HL-60/S4 treated with retinoic acid at 250 ng/mL for 4 days and 3 days (cell line): Measurements from ENCODE around the gene ZNF679.
"Not testable (repeated sequence)": the region's sequence is repeated elsewhere in the genome, so short reads cannot be mapped to it uniquely, and the experiment has no call there.

ENCODE experiments used
- in situ Hi-C: fragments of 300-500 bp; cut with MboI; formaldehyde crosslinking; loops from 2 replicates; pipeline ENCODE4 v1.7.0; 2022; ENCODE audit warnings: low sequenced_read_pairs

The ZNF679 gene

GRCh38 chr7:64308016-64308270 is 79.7 kb downstream of the ZNF679 start:
- in situ Hi-C loops = no loop called here

DNA sequence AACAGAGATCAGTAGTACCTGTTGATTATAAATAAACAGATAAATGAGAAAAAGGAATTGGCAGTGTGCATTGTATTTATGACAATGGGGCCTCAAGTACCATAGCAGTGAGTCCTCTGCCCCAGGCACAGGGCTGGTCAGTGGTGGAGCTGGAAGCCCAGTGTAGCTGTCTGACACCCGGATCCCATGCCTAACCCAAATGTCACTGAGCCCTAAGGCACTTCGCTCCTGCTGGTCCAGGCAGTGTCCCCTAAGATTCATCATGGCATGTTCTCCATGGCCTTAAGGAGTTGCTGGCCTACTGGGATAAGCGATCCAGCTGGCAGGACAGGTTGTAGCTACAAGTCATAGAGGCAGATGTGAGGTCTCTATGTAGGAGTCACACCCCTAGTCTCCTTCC is 82.2 kb downstream of the ZNF679 start:
- in situ Hi-C loops = no loop called here

DNA sequence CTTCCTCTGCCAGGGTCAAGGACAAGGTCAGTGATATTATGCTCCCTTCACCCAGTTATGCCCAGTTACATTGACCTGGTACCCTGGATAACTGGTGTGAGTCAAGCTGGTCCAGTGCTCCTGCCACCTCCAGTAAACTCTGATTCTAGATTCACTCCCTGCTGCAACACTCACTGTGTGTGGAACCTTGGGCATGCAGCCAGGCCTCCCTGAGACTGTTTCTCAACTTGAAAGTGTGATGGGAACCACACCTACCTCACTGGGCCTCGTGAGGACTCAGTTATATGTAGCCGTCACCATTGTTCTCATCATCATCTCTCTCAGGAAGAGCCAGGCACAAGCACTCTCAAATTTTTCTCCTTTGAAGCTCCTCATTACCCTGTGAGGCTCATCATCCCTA is 84.6 kb downstream of the ZNF679 start:
- in situ Hi-C loops = no loop called here

GRCh38 chr7:64313740-64314491 is 85.6 kb downstream of the ZNF679 start, which contains the start of gene ZNF736:
ZNF736 (plus strand) TSS chr7:64313961; CDS start chr7:64314151, 190 bp downstream.
- in situ Hi-C loops = no loop called here

DNA sequence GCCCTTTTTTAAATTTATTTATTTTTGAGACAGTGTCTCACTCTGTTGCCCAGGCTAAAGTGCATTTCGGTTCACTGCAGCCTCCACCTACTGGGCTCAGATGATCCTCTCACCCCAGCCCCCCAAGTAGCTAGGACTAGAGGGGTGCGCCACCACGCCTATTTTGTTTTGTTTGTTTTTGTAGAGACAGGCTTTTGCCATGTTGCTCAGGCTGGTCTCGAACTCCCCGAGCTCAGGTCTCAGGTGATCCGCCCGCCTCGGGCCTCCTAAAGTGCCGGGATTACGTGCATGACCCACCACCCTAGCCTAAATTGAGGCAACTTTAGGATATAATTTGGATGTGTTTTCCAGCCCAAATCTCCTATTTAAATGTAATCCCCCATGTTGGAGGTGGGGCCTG is 86.3 kb downstream of the ZNF679 start:
- in situ Hi-C loops = no loop called here

DNA sequence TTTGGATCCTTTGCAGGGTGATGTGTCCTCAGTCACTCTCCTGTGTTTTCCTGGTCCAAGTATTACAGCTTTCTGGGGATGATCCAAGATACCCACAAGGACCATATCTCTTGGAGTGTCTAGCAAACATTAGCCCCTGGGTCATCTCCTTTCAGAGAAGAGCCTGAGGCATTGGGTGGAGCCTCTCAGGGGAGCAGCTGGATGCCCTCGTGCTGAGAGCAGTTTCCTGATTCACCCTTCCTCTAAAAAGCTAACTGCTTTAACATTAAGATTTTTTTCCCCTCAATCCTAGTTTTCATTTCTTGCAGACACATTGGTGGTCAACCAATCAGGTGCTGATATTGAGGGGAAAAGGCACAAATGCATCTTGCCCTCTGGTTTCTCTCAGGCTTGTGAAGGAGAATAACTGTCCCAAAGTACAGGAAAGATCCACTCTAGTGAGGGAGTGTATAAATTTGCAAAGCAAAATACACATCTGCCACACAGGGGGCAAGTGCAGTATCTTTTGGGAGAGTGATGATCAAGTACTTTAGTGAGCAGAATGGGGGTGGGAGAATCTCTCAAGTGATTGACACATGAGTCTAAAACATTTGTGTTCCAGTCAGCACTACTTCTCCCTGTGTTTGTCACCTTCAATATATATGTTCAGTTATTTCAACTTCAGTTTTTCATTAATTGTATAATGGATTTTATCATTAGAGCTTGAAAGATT is 87.9 kb downstream of the ZNF679 start:
- in situ Hi-C loops = not testable (repeated sequence)
